Coronary artery (tissue), 2 donors: ENCODE results near the gene ANKRD62.

Experiments
- DNase-seq: peaks from one replicate; pipeline ENCODE4 v3.0.0-alpha.2; 2017; ENCODE audit warnings: low spot score
- H3K27ac ChIP-seq, 2 donors: fragments of 200-600 bp; sonication (generic); one replicate each; pipeline ENCODE4 v1.5.1; 2016 to 2019
- H3K4me3 ChIP-seq: fragments of 200-600 bp; sonication (generic); 2 replicates; pipeline ENCODE4 v1.5.1; 2016; ENCODE audit warnings: mild to moderate bottlenecking, moderate library complexity
- CTCF ChIP-seq: fragments of 200-600 bp; sonication (generic); IDR thresholded peaks from one replicate; pipeline ENCODE4 v1.5.1; 2019; ENCODE audit warnings: antibody characterized with exemption

Gene ANKRD62

GRCh38 chr18:12087471-12088025 is 6.1 kb upstream of the ANKRD62 start:
- no peak for TF ChIP-seq CTCF
- Histone ChIP-seq H3K4me3 (no peak overlapping the region), H3K27ac (no peak overlapping the region)
- DNase-seq: no peak

GRCh38 chr18:12088096-12088495 is 5.5 kb upstream of the ANKRD62 start:
- Histone ChIP-seq H3K4me3 (no peak overlapping the region), H3K27ac (no peak overlapping the region)
- no peak for DNase-seq
- TF ChIP-seq CTCF: no peak

GRCh38 chr18:12088731-12089375 is 4.8 kb upstream of the ANKRD62 start:
- TF ChIP-seq CTCF: no peak
- Histone ChIP-seq H3K27ac (no peak overlapping the region), H3K4me3 (no peak overlapping the region)
- DNase-seq: no peak

GRCh38 chr18:12091538-12092141 is 2.0 kb upstream of the ANKRD62 start:
- Histone ChIP-seq H3K27ac (no peak overlapping the region), H3K4me3 (no peak overlapping the region)
- TF ChIP-seq CTCF: no peak
- no peak for DNase-seq

- H3K27ac ChIP-seq: no peak overlapping the region
Observed at GRCh38 chr18:12092398-12093229, 1.0 kb upstream of the ANKRD62 start.

GRCh38 chr18:12098374-12098773 is 4.7 kb downstream of the ANKRD62 start:
- Histone ChIP-seq H3K27ac (no peak overlapping the region), H3K4me3 (no peak overlapping the region)
- no peak for TF ChIP-seq CTCF
- no peak for DNase-seq

More at GRCh38 chr18:12092398-12093229, 1.0 kb upstream of the ANKRD62 start:
- DNase-seq: no peak
- no peak for TF ChIP-seq CTCF
- H3K4me3 ChIP-seq: no peak overlapping the region
